Ammon's horn (tissue), 1 donor: Measurements from ENCODE around the gene KXD1.

Experiments used
- DNase-seq: peaks from one replicate; pipeline ENCODE4 v3.0.0-alpha.2; 2016; ENCODE audit warnings: low spot score

KXD1 gene

DNA sequence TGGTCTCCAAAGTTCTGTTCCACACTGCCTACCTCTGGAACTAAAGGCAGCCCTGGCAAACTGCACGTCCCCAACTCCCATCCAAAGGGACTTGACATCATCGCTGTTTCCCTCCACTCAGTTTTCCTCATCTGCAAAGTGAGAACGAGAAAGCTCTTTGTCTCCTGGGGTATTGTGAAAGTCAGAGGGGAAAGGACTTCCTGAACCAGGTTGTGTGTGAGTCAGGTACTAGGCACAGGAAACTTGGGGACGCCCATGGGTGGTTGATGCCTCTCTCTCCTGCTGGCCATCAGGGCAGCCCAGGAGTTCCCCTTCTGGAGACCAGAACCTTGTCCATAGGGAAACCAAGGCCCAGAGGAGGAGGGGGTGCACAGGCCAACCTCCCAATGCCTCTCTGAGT lies 44.2 kb downstream of the KXD1 start:
- no peak for DNase-seq

DNA sequence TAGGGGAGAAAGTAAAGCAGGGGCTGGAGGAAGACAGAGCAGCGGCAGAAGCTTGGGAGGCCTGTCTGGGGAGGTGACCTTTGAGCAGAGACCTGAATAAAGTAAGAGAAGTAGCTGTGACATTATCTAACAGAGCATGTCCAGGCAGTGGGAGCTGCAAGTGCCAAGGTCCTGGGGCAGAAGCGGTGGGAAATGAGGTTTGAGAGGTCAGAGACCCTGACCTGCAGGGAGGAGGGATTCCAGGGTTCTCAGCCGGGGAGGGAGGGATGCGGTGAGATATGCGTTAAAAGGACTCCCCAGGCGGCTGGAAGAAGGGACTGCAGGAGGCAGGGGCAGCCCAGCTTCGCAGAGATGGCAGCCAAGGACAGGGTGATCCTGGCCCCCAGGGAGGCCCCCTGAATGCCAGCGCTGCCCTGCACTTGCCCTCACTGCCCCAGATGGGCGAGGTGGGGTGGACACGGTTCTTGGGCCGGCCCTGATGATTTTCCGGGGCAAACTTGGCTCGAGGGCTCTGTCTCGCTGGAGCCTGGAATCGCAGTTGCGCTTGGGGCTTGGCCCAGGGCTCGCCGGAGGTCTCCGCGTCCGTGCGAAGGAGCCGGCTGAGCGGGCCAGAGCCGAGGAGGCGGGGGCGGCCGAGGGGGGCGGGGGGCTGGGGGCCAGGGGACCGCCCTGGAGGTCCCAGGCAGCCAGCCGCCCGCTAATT lies 45.7 kb downstream of the KXD1 start:
- no peak for DNase-seq

DNA sequence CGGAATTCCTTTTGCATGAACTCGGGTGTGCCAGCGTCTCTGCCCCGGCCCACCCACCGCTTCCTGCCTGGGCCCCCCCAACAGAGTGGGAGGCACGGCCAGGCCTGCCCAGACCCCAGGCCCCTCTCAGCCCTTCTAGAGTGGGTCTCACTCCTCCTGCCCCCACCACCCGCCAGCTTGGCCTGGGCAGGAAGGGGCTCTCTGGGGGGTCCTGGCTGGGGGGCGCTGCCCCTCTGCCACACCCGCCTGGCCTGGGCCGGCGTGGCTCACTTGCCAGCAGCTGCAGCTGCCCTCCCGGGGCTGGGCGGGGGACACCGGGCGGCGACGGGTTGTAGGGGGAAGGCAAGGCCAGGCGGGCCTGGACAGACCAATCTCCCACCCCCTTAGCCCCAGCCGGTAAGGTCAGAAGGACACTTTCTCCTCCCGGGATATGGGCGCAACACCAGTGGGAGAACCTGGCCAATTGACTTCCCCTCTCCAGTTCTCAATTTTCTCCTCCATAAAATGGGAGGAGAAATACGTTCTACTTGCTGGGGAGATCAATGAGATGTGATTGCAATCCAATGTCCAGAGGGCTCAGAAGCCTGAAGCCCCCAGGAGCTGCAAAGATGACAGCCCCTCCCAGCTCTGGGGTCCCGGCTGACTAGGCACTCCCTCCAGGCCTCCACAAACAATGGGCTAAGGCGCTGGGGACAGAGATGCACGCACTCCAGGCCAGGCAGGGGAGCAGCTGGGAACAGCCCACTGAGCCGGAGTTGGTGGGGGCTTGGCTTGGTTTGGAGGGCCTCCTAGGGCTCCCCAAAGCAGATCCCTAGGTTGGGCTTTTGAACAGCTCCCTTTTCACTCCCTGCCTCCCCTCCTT lies 46.5 kb downstream of the KXD1 start:
- no peak for DNase-seq

DNA sequence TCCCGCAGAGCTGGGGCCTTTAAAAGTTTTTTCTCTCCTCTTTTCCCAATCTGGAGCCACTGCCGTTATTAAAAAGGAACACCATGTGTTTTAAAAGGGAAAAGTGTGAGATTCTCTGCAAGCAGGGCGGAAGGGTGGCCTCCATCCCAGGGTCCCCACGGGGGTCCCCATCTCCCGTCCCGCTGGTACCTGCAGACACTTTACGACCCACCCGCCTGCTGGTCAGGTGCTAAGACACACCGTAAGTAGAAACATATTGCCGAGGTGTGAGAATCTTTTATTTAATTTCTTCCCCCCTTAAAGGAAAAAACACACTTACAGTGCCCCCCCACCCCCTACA lies 47.1 kb downstream of the KXD1 start:
- DNase-seq, result no peak

DNA sequence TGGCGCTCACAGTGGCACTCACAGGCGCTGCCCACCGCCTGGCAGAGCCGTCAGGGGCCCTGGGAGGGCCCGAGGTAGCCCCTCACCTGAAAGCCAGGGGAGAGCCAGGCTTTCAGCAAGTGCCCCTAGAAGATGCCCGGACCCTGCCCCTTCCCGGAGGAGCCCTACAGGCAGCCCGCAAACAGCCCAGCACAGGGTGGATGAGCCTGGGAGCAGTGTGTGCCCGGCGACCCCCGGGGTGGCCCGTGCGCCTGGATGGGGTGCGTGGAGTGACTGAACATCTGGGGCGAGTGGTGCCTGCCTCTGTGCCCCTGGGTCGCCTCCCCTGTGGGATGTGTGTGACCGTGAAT lies 47.5 kb downstream of the KXD1 start:
- DNase-seq, result no peak

DNA sequence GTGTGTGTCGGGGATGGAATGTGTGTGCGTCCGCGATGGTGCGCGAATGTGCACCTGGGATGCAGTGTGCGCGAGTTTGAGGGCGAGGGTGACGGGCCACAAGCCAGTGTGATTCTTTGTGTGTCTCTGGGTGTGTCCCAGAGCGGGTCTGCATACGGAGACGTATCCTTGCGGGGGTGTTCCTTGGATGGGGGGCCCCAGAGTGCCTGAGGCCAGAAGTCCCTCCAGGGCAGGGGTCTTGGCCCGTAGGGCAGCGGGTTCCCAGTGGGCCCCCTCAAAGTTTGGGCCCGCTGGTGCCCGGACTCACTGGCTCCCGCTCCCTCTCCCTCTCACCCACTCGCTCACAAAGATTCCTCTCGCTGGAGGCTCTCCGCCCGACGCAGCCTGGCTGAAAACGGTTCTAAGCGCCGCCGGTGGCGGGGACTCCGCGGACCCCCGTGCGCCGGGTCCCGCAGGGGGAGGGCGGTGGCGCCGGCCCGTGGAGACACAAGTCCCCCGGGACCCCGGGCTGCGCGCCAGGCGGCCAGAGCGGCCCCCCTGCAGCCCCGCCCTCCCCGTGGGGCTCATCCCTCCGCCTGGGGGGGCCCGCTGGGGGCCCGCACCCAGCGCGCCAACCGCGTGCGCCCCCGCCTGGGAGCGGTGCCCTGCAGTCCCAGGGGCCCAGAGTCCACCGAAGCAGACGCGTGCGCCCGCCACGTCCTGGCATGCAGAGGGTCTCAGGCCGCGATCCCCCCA lies 48.0 kb downstream of the KXD1 start:
- no peak for DNase-seq

DNA sequence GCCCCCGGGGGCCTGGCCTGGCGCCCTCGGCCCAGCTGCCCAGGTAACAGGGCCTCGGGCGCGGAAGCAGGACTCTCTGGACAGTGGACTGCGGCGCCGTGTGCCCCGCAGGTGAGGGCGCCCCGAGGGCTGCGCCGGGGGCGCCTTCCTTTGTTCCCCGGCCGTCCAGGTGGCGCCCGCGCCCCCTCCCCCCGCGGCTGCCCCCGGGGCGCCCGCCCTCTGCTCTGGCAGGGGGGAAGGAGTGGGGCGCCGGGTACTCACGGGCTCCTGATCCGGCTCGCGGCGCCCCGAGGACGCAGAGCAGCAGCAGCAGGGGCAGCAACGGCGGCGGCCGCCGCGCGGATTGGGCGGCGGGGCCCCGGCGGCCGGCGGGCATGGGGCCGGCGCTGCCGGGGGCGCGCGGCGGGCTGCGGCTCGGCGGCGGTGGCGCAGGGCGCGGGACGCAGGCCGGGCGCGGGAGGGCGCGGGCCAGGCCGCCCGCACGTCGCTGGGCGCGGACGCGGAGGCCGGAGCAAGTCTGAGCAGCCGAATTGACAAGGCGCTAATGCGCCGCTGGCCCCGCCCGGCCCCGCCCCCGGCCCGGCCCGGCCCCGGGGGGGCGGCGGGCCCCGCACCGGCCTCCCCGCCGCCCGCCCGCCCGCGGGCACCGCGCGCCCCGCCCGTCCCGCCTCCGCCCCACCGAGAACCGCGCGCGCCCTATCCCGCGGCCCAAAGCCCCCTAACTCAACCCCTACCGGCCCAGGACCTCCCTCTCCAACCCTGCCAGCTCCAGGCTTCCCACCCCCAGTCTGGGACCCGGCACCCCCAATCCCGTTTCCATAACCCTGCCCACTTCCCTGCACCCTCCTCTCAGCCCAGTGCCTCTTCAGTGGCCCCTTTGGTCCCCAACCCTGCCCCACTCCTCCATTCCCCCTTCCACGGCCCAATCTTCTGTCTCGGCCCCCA lies 48.9 kb downstream of the KXD1 start, which contains the start of gene CRLF1:
CRLF1 (minus strand) TSS at position 519 of the 945 bp plus-strand sequence; CDS start at position 376, 143 bp downstream.
- DNase-seq, result no peak

DNA sequence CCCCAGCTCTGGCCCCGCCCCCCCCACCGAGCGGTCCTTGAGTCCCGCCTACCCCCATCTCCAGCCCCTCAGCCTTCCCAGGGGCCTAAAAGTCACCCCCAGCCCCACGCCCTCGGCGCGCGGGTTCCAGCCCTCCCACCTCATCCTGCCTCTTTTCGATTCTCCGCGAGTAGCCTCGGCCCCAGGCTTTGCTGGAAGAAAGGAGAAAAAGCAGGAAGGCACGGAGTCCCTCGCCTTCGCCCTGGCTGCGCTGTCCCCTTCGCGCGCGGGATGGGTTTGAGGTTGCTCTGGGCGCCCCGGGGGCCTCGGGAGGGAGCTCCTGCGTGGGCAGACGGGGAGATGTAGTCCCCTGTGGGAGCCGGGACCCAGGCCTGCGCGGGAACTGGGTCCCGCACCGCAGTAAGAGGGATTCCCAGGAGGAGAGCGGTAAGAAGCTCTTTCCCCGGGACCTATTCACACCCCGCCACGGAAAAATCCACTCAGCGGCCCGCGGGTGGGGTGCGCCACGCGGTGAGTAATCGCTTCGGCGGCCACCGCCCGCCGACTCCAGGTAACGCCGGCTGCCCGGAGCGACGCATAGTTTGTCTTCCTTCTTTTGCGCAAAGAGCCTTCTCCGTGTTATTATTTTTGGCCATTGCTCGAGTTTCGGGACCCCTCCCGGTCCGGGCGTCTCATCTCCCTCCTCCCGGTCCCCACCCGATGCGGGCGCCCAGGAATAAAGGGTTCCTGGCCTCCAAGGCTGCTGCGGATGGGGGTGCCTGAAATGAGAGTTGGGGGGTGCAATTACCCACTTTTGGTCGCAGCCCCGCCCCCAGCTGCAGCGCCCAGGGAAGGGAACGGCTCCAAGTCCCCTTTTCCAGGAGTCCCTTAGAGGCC lies 49.8 kb downstream of the KXD1 start:
- DNase-seq, result no peak

DNA sequence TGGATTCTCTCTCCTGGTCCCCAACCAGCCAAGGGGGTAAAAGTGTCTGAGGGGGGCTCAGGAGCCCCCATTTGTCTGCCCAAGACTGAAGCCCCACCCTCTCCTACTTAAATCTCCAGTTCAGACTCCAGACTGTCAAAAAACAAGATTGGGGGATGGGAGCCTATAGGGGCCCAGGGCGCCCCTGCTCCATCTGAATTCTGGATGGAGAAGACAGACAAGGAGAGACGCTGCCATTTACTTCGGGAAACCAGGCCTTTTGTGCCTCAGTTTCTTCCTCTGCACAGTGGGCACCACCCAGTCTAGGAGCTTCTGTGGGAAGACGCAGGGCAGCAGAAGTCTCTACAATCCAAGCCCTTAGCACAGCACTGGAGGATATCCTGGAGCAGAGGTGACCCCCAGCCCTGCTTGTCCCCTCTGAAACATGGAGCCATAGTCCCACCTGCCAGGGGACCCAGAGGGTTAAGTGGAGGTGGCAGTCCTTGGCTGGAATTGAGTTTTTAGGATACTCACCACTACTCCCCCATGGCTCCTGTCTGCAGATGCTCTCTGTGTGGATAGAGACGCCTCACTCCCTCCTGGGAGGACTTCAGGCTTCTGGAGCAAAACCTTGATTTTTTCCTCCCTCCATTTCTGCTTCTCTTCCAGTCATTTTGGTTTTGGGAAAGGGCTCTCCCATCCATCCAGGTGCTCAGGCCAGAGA lies 50.6 kb downstream of the KXD1 start:
- DNase-seq, result no peak

DNA sequence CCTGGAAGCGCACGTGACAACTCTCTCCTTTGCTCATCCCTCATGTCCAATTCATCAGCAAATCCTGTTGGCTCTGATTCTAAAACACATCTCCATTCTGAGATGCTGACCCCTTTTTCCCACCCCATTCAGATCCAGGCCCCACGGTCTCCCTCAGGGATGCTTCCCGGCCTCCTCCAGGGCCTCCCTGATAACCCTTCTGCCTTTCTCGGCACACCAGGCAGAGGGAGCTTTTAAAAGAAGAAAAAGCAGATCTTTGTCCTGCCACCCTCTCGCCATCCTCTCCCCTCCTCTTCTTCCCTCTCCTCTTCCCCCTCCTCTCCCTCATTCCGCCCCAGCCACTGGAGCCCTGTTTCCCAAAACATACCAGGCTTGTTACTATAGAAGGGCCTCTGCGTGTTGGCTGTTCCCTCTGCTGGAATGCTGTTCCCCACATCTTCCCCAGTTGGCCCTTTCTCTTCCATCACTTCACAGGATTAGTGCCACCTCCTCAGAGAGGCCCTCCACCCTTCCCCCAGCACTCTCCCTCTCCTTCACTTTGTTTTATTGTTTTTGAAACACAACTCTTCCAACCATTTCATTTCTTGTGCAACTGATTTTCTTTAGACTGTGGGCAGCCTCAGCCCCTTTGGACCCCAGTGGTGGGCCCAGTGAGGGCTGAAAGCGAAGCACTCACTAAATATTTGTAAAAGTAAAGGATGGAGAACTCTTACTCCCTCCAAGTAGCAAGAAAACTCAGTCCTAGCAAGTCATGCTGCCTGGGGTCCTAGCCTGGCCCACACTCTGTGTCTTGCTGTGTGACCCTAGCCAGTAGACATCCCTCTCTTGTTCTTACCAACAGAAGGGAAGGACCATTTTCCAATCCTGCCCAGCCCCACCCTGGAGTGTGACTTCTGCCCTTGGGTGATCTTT lies 51.4 kb downstream of the KXD1 start:
- no peak for DNase-seq

DNA sequence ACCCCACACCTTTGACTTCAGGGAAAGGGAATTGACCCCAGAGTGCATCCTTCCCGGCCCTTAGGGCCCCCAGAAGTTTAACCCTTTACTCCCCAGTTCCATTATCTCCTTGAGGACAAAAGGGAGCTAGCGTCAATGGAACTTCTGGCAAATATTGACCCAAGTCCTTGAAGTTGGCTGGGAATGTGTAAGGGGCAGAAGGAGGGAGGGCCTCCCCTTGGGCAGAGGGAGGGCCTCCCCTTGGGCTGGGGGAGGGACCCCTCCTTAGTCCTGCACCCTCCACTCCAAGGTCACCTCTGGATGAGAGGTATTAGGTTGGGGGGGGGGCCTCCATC lies 52.0 kb downstream of the KXD1 start:
- DNase-seq, result no peak

DNA sequence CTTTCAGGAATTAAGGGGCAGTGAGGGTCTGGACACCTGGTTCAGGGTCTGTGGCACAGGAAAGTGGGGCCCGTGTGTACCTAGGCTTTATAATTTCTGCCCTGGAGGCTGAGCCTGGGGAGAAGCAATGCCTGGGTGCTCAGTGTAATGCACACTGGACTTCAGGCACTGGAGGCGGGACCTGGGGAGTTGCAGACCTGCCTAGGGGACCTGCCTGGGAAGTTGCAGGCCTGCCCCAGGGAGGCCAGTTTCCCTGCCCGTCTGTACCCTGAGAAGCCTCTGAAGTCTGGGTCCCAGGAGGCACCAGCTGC lies 52.5 kb downstream of the KXD1 start:
- DNase-seq, result no peak

DNA sequence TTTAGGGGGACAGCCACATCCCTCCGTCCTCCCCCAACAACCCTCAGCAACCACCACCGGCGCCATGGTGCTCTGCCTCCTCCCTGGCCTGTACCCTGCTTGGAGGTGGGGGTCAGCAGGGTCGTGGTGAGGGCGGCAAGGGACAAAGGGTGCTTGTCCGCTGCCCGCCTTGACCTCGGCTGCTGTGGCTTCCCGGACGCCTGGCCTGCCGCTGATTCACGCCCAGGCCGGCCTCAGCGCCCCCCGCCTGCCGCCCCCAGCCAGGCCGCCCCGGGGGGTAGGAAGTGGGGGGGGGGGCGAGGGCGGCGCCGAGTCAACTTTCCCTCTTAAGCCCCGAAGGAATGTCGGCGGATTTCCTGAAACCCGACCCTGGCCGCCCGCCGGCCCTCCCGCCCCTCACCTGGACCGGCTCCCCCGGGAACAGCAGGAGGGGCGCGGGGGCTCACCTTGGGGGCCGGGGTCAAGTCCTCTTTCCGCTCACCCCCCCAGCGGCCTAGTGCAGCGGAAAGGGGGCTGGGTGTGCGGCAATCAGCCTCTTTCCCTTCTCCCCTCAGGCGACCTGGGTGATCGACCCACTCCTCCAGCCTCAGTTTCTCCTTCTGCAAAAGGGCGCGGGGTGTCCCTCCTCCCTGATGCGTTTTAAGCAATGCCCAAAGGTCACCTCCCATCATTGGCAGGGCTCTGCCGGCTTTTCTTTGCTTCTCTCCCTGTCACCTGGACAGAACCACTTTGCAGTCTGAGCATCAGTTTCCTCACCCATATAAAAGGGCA lies 53.1 kb downstream of the KXD1 start:
- DNase-seq, result no peak

DNA sequence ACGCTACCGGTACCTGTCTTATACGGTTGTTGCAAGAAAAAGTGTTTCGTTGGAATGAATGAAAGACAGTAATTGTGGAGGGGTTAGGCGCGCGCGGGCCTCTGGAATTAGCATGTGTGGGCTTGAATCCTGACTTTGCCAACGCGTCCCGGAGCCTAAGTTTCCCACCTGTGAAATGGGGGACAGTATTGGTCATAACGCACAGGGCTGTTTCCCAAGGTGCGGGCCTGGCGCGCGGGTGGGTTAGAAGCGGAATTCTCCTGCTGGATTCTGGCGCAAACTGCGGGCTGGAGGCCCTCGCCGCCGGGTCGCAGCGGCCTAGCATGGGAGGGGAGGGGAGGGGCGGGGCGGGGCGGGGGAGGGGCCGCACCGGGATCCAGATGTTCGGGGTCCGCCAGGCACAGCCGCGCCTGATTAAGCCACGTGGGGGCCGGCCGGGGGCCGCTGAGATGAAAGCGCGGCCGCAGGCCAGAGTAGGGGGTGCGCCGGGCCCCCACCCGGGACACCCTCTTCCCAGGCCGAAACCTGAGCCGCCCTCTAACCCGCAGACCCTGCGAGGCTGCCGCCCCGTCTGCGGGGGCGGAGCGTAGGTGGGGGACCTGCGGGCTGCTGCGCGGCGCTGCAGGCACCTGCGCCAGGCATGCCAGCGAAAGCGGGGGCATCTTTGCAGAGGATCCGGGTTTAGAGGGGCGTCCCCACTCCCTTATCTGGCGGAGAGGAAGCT lies 53.8 kb downstream of the KXD1 start:
- DNase-seq, result no peak

DNA sequence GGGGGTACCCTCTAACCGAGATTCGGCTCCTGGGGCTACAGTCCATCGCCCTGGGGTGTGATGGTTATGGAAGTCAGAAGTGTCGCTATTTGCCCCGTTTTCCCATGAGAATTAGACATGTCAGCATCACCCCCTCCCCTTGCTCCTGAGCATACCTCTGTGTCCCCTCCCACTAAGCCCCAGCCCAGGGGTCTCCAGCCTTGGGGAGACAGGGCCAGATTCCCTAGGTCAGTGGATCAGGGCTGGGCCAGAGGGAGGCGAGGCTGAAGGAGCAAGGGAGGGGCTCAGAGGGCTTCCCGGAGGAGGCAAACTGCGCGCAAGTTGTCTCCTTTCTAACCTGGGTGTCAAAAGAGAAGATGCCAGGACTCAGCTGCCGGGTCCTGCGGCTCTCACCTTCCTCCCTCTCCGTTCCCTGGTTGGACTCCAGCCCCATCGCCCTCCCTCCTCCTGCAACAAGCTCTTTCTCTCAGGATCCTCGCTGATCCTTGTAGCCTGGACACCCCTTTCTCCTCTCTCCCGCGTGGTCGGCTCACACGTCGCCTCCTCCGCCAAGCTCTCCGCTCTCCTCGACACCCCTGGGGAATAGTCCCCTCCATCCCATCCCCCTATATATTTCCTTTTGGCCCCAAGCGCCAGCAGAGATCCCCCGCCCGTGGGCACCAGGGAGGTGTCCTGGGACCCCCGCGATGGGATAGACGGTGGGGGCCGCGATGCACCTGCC lies 54.5 kb downstream of the KXD1 start:
- no peak for DNase-seq

DNA sequence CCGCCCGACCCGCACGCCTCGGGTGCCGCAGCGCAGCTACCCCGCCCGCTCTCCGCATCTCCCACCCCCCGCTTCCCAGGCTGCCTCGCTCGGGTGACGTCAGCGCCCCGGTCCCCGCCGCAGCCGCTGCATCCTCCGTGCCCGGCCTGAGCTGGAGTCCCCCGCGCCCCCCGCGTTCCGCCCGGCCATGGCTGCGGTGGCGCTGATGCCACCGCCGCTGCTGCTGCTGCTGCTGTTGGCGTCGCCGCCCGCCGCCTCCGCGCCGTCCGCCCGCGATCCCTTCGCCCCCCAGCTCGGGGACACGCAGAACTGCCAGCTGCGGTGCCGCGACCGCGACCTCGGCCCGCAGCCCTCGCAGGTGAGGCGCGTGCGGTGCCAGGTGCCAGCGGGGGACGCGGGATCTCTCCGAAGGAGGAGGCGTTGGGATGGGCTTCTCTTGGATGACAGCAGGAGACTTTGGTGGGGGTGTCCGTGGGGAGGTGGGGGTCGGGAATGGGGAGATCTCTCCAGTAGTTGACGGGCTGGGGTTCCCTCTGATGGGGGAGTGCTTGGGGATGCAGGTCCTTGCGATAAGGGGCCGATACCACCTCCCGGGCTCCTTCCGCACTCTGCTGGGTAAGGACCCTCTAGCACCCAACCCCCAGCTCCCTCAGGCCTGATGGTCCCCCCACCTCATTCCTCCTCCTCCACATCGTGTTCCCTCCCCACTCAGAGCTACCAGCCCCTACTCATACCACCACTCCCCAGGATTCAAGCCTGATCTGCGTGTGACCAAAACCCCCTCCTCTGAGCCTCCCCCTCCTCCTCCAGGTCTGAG lies 55.3 kb downstream of the KXD1 start, which contains the start of gene TMEM59L:
TMEM59L (plus strand) TSS at position 99 of the 817 bp plus-strand sequence; CDS start at position 188, 89 bp downstream.
- peak; percentile 68 for DNase-seq
